Sigmoid colon (tissue), 7 donors: ENCODE measurements around the gene DCLRE1B. TPM values are rescaled to one million over a fixed set of nuclear protein-coding genes. Genes with fewer than 3 reads are reported as not detected.

Experiments
- DNase-seq: peaks from one replicate; pipeline ENCODE4 v3.0.0-alpha.2; 2019
- H3K27ac ChIP-seq, 4 donors: fragments of 200-600 bp; sonication (generic); one replicate each; pipeline ENCODE4 v1.5.1; 2016 to 2019; ENCODE audit warnings: mild to moderate bottlenecking in 1 of 4
- H3K27me3 ChIP-seq, 3 donors: fragments of 200-600 bp; sonication (generic); one replicate each; pipeline ENCODE4 v1.5.1; 2019; ENCODE audit warnings: mild to moderate bottlenecking in 1 of 3
- H3K36me3 ChIP-seq, 4 donors: fragments of 200-600 bp; sonication (generic); one replicate each; pipeline ENCODE4 v1.5.1; 2016 to 2019
- H3K4me1 ChIP-seq, 4 donors: fragments of 200-600 bp; sonication (generic); one replicate each; pipeline ENCODE4 v1.5.1; 2017 to 2019
- H3K4me3 ChIP-seq, 4 donors: fragments of 200-600 bp; sonication (generic); one replicate each; pipeline ENCODE4 v1.5.1; 2017 to 2019; ENCODE audit warnings: mild to moderate bottlenecking in 2 of 4, moderate library complexity in 1 of 4
- H3K9me3 ChIP-seq, 4 donors: fragments of 200-600 bp in 3 of 4; sonication (generic) in 3 of 4; one replicate each; pipeline versions ENCODE4 v1.5.1 to v1.6.1; 2013 to 2019
- EP300 ChIP-seq, 4 donors: sonication (generic); formaldehyde crosslinking; IDR thresholded peaks; one replicate each; pipeline ENCODE4 v1.6.1; 2017; ENCODE audit warnings: antibody characterized with exemption in 4 of 4
- POLR2A ChIP-seq, 2 donors: fragments of 450-650 bp; IDR thresholded peaks; one replicate each; pipeline ENCODE4 v1.6.1; 2016; ENCODE audit warnings: antibody characterized with exemption in 2 of 2, mild to moderate bottlenecking in 2 of 2, moderate library complexity in 2 of 2
- POLR2AphosphoS5 ChIP-seq, 4 donors: sonication (generic); formaldehyde crosslinking; IDR thresholded peaks; one replicate each; pipeline ENCODE4 v1.6.1; 2017; ENCODE audit warnings: antibody characterized with exemption in 4 of 4
- WGBS, 2 donors: extraction: QIAGEN DNeasy Blood & Tissue Kit; methylation state at CpG; one replicate each; pipeline ENCODE4 v1.1.7; 2013; 5-methylcytosine and 5-hydroxymethylcytosine counted together
- intact Hi-C: fragments of 100-400 bp; cut with DNase I; formaldehyde crosslinking; loops from one replicate; pipeline ENCODE4 v1.15.1; 2023
- polyA plus RNA-seq, 3 donors: library from polyadenylated mRNA; stranded (reverse); fragments of 200-250 nt; gene quantifications; one replicate each; pipeline ENCODE4 v1.2.3, GENCODE V29; 2013
- total RNA-seq, 4 donors: library from RNA; depleted of rRNA; stranded (reverse); fragments of >200 nt; gene quantifications; one replicate each; pipeline ENCODE4 v1.1.0, GENCODE V29; 2016
- TF ChIP-seq, protein P1 (sequence below), 4 experiments: fragments of 450-650 bp in 3 of 4; fragments of 200-600 bp in 1 of 4; IDR thresholded peaks; one replicate each; pipeline ENCODE4 v1.5.1; 2016 to 2019; ENCODE audit warnings: antibody characterized with exemption in 4 of 4, mild to moderate bottlenecking in 3 of 4, moderate library complexity in 2 of 4
- donor health status: healthy with polysubstance abuse.
- donor health status: Bipolar disorder and iron deficiency.
- donor health status: healthy.

DCLRE1B gene
- total and polyA plus RNA-seq, 7 donors = 1.8 to 4.9 (median 4.4) TPM

DNA sequence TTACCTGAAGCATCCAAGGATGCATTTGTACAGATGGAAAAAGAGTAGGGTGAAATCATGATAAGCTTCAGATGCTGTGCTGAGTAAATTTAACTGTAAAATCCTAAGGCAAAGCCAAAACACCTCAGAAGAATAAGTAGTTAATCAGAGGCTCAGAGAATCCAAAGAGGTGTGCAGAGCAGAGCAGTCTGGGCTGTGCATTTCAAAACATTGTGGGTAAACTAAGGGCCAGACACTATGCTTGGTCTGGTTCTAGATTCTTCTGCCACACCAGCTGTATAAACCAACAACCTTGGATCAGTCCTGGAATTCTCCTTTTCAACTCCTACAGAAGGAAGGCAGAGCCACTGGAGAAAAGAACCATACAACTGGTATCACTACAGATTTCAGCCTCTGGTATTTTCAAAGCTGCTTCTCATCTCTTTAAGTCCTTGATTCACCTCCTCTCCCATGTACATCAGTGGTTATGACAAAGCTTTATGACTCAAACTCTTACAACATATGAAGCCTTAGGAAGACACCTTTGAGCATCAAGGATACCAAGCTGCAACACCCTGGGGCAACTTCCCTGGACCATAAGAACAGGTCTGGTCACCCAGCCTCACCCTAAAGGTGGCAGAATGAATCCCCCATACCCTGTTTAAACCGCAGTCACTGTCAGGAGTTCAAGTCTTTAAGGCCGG lies 12.4 kb downstream of the DCLRE1B start:
- TF ChIP-seq POLR2AphosphoS5 (IDR thresholded peaks at IDR 0.05) (no peak), EP300 (IDR thresholded peaks at IDR 0.05) (no peak), POLR2A (IDR thresholded peaks at IDR 0.05) (no peak)
- TF ChIP-seq, protein P1, sequence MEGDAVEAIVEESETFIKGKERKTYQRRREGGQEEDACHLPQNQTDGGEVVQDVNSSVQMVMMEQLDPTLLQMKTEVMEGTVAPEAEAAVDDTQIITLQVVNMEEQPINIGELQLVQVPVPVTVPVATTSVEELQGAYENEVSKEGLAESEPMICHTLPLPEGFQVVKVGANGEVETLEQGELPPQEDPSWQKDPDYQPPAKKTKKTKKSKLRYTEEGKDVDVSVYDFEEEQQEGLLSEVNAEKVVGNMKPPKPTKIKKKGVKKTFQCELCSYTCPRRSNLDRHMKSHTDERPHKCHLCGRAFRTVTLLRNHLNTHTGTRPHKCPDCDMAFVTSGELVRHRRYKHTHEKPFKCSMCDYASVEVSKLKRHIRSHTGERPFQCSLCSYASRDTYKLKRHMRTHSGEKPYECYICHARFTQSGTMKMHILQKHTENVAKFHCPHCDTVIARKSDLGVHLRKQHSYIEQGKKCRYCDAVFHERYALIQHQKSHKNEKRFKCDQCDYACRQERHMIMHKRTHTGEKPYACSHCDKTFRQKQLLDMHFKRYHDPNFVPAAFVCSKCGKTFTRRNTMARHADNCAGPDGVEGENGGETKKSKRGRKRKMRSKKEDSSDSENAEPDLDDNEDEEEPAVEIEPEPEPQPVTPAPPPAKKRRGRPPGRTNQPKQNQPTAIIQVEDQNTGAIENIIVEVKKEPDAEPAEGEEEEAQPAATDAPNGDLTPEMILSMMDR (IDR thresholded peaks at IDR 0.05) = no peak
- Histone ChIP-seq H3K9me3 (no peaks in the 10 kb centered on the region), H3K4me3 (no peak overlapping the region), H3K27me3 (no peaks in the 10 kb centered on the region), H3K4me1 (peaks cover 0 to 10% (median 9%) of the 10 kb centered on the region in 4 donors), H3K27ac (no peak overlapping the region), H3K36me3 (no peaks in the 10 kb centered on the region)
- WGBS, 2 donors = 93 to 95% methylated on average over 2 of the region's 2 CpGs
- intact Hi-C loops = no loop called here
- no peak for DNase-seq

DNA sequence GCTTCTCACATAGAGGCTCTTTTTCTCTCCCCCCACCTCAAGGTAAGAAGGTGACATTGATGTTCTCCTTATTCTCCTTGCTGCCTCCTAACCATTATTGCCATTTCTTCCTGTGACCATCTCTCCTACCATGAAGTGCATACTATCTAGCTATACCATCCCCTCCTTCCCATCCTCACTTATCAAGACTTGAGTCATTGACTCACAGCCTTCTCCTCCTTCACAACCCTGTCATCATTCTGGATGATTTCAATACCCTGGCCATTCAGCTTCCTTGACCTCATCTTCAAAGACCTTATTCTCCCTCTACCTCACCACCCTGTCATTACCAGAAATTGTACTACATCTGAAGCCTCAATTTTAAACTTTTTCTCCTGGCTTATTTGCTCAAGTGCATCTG lies 13.1 kb downstream of the DCLRE1B start:
- Histone ChIP-seq H3K9me3 (no peaks in the 10 kb centered on the region), H3K27ac (no peak overlapping the region), H3K4me1 (peaks cover 0 to 3% (median 2%) of the 10 kb centered on the region in 4 donors), H3K27me3 (no peaks in the 10 kb centered on the region), H3K4me3 (no peak overlapping the region), H3K36me3 (no peaks in the 10 kb centered on the region)
- intact Hi-C loops = no loop called here
- TF ChIP-seq POLR2A (IDR thresholded peaks at IDR 0.05) (no peak), EP300 (IDR thresholded peaks at IDR 0.05) (no peak), POLR2AphosphoS5 (IDR thresholded peaks at IDR 0.05) (no peak)
- TF ChIP-seq, protein P1 (IDR thresholded peaks at IDR 0.05) = no peak
- DNase-seq = no peak

DNA sequence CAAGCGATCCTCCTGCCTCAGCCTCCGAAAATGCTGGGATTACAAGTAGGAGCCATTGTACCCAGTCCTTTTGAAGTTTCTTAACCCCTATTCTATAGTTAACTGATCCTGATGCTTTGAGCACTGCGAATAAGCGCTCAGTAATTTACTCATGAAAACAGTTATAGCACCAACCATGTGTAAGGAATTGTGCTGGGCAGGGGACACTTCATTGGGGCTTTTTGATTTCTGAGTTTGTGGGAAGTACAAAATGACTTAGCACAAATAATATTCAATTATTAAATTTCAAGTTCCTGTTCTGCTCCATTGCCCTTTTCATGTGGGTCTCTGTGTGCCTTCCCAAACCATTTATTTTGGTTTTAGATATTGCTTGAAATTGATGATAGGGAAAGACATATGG lies 17.8 kb downstream of the DCLRE1B start:
- intact Hi-C loops = no loop called here
- no peak for TF ChIP-seq EP300 (IDR thresholded peaks at IDR 0.05)
- no peak for TF ChIP-seq POLR2A (IDR thresholded peaks at IDR 0.05)
- TF ChIP-seq POLR2AphosphoS5 (IDR thresholded peaks at IDR 0.05) = no peak
- TF ChIP-seq, protein P1 (IDR thresholded peaks at IDR 0.05) = no peak
- no peak overlapping the region for H3K4me3 ChIP-seq
- H3K9me3 ChIP-seq = no peaks in the 10 kb centered on the region
- H3K27me3 ChIP-seq = no peaks in the 10 kb centered on the region
- WGBS, 2 donors = 71 to 99% methylated on average over 4 of the region's 4 CpGs
- peaks cover 0 to 4% (median under 1%) of the 10 kb centered on the region in 4 donors for H3K4me1 ChIP-seq
- DNase-seq = no peak
- no peaks in the 10 kb centered on the region for H3K36me3 ChIP-seq
- H3K27ac ChIP-seq = no peak overlapping the region

DNA sequence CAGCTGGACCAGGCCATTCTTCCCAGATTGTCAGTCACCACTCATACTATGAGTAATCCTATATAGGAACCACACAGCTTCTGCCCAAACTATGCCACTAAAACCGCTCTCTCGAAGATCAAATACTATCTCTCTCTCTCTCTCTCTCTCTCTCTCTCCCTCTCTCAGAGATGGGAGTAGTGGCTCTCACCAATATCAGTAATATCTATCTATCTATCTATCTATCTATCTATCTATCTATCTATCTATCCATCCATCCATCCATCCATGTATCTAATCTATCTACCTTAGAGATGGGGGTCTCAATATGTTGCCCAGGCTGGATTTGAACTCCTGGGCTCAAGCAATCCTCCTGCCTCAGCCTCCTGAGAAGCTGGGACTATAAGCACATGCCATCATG lies 19.3 kb downstream of the DCLRE1B start:
- no peak for TF ChIP-seq POLR2A (IDR thresholded peaks at IDR 0.05)
- TF ChIP-seq POLR2AphosphoS5 (IDR thresholded peaks at IDR 0.05) = no peak
- TF ChIP-seq, protein P1 (IDR thresholded peaks at IDR 0.05) = no peak
- no peak for TF ChIP-seq EP300 (IDR thresholded peaks at IDR 0.05)
- no peak for DNase-seq
- Histone ChIP-seq H3K27ac (no peak overlapping the region), H3K36me3 (no peaks in the 10 kb centered on the region), H3K4me3 (no peak overlapping the region), H3K27me3 (no peaks in the 10 kb centered on the region), H3K9me3 (no peaks in the 10 kb centered on the region), H3K4me1 (peaks cover 0 to 12% (median 4%) of the 10 kb centered on the region in 4 donors)
- WGBS, 2 donors = 96 to 99% methylated on average over 2 of the region's 2 CpGs
- intact Hi-C loops = no loop called here
